GM19372 (cell line): ENCODE measurements around the gene CD226.
"Not testable (repeated sequence)": the region's sequence is repeated elsewhere in the genome, so short reads cannot be mapped to it uniquely, and the experiment has no call there.

Experiments used
- ATAC-seq: cut with Tn5 transposase; IDR thresholded peaks from one replicate; pipeline ENCODE4 v1.9.1; 2021; ENCODE audit warnings: mild to moderate bottlenecking, low read depth, moderate library complexity; ENCODE audit not compliant: unreplicated experiment

CD226 gene

DNA sequence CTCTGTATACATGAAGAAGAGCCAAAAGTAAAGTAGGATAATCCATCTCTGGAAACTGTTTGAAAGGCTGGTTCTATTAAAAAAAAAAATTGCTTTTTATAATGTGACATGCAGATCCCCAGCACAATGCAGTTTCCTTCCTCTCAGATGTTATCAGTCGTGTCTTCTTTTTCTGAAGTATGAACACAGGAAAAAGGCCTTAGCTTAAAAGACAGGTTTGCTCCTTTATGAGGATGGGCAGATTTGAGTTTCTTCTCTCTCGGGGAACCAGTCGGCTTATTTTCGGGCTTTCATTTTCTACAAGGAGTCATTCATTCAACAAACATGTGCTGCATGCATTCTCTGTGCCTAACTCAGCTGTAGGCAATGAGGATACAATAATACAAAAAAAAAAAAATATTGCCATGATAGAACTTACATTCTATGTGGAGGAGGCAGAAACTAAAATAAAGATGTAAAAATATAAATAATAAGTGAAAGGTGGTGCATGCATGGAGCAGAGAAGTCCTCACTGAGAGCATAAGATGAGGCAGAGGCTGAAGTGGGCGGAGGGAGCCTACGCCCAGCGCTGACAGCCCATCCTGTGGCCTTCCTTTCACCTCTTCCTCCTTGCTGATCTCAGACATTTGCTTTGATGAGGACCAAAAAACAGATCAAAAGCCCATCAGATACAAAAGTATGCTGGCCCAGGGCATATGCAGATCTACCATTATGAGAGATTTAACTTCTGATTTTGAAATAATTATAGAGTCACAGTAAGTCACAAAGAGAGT lies at the start of gene CD226:
Gene CD226, minus strand, starts transcription at position 513 of the 773 bp plus-strand sequence. Its CDS starts 467 bp downstream, at position 46.
- ATAC-seq, result peak; percentile 40

DNA sequence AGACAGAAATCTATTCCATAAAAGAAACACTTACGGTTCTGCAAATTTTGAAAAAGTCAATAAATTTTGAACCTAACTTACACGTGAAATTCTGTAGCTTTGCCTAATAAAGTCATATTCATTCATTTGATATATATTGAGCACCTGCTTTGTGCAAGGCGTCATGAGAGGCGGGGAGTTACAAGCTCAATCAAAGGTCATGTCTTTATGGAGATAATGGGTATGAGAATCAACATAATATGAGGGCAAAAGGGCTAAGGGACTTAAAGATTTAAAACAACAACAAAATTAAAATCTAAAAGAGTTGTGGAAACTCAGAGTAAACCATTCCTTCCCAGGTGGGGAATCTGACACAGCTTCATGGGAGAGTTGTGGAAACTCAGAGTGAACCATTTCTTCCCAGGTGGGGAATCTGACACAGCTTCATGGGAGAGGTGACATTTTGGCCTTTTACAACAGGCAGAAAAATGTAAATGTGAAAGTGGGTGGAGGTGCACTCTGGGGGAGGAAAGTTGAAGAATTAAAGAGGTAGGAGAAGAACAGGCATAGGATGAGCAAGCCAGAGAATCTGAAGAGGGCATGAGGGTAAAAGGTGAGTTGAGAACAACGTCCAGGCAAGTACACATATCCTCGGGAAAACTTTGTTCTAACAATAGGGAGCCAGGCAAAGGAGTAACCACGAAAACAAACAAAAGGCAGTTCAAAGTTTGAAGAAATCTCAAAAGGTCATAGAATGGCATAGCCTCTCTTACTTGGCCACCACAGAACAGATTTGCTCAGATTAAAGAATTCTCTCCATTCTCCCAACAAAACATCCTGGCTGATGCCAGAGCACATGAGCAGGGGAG lies 49.5 kb upstream of the CD226 start:
- ATAC-seq, result no peak

DNA sequence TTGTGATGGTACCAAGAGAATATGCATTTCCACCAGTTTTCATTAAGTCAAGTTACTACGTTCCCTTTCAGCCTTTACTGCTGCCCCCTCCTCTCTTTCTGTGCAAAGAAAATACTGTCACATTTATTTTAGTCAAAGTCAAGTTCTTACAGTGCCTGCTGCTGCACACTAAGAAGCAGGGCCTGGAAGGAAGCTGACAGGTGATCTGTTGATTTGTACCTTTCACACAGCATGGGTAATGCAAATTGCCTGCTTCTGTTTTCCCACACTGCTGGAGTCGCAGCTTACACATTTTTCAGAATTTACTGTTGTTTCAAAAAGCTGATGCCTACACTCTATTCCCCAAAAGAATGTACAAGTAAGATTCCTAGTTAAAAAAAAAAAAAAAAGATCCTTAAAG lies 48.7 kb upstream of the CD226 start:
- no peak for ATAC-seq

DNA sequence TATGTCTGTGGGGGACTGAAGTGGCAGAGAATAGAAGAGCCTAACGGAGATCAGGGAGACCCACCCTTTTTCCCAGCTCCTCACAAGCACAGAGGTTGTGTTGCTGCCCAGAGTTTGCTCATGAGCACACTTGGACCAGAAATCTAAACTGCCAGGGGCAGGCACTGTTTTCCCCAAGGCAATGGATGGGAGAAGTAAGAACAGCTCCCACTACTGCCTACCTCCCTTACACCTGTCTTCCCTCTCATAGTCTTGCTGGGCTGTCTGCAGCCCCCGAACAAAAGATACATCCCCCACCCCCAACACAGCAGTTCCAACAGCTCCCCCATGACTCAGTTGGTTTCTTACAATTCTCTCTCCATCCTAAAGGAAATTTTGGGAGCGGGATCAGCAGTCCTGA lies 48.1 kb upstream of the CD226 start:
- ATAC-seq, result no peak

DNA sequence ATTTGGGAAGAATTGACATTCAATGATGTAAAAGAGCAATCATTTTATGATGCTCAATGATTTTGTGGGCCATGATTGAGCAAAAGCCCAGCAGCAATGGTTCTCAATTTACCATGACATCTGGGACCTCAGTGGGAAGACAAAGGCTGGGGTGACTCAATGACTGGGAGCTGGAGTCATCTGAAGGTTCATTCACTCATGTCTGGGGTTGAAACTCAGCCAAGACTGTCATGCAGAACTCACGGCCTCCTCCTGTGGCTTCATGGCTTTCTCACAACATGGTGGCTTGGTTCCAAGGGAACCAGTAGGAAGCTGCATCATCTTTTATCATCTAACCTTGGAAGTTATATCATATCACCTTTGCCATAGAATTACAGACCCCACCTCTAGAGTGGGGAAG lies 45.1 kb upstream of the CD226 start:
- ATAC-seq, result no peak

DNA sequence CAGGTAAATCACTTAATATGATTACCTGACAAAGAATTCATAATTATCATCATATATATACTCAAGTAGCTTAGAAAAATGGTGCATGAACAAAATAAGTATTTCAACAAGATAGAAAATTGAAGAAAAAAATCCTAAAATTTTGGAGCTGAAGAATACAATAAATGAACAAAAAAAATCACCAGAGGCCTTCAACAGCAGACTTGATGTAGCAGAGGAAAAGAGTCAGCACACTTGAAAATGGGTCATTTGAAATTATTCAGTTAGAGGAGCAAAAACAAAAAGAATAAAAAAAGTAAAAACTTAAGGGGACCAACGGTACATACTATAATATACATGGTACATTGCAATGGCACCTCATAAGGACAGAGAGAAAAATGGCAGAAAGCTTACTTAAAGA lies 40.2 kb upstream of the CD226 start:
- no peak for ATAC-seq

DNA sequence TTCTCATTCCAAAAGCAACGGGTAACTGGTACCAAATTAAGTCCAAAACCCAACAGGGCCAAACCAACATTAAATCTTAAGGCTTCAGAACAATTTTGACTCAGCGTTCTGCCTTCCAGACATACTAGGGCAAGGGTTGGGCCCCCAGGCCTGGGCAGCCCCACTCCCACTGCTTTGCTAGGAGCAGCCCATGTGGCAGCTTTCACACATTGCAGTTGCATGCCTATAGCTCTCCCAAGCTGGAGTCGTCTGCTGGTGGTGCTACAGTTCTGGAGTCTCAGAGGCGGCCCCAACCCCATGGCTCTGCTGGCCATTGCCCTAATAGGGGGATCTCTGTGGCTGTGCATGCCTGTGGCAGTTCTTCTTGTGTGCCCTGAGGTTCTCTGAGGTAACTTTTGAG lies 37.6 kb upstream of the CD226 start:
- ATAC-seq, result no peak

DNA sequence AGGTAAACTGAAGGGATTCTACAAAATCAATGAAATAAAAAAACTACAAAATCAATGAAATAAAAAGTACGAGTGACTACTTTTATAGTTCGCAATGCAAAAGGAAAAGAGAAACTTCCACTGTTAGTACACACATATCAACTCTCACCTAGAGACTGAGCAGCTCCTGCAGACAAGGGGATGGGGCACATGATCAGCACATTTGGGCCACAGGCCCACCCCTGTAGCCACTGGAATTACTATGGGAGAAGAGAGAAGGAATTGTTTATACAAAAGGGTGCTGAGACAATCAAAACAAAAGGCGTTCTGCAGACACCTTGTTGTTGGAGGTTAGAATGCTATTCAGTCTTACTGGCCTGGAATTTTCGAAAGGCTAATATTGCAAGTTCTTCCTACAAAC lies 34.7 kb upstream of the CD226 start:
- no peak for ATAC-seq

DNA sequence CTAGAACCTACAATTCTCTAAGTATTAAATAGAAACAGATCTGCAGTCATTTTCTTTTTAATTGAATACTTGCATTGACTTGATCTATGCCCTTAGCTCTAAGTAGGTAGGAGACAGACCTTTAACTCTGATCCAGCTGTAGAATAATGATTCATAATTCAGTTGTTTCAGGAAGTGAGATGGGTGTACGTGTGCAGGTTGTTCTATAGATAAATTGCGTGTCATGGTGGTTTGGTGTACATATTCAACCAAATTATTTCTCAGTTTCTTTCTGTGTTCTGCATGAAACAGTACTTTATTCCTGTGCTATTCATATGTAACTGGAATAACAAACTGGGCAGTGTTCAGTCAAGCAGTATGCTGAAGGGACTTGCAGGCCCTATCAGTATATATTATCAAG lies 34.3 kb upstream of the CD226 start:
- ATAC-seq, result peak; percentile 52

DNA sequence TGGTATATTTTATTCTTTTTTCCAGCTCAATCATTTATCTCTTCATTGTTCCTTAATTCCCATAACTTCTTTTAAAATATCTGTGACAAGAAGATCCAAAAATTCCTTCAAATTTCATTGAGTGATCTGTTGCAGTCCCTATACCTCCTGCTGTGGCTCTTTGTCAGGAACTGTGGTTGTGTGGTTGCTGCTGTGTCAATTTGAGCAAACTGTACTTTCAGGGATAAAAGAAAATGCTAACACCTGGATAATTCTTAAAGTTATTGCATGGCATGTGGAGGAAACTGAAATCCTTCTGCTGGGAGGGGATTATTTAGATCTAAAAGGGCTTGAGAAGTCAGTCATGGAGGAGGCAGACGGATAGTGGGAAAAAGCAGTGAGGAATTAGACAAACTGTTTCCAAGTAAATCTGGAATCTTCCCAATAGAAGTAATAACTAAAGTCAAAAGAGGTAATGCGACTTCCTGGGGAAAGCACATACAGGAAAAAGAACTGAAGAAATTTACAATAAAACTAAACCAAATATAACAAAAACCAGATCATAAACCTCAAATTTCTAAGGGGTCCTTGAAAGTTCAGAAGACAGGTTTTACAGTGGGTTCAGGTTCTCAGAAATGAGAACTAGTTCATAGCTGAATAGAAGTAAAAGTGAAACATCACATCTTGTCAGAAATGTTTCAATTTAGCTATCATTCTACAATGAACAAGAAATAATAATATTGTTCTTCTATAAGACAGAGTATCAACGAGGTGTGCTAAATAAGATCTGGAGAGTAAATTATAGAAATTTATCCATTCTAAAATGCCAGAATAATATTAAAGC lies 33.5 kb upstream of the CD226 start:
- ATAC-seq, result no peak

DNA sequence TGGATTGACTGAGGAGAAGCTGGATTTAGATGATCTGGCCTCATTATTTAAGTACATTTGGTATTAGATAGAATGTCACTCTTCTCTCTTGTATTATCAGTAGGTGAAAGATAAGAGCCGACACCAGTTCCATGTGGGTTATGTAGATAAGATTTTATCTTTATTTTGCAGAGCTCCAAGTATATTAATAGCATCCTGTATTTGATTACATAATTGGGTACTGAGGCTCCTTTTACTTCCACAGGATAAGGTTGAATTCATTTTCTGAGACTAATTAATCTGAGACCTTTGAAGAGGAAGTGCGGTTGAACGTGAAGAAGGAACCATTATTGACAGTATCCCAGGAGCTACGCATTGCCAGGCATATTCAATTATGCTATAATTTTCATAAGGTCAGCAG lies 32.8 kb upstream of the CD226 start:
- no peak for ATAC-seq

DNA sequence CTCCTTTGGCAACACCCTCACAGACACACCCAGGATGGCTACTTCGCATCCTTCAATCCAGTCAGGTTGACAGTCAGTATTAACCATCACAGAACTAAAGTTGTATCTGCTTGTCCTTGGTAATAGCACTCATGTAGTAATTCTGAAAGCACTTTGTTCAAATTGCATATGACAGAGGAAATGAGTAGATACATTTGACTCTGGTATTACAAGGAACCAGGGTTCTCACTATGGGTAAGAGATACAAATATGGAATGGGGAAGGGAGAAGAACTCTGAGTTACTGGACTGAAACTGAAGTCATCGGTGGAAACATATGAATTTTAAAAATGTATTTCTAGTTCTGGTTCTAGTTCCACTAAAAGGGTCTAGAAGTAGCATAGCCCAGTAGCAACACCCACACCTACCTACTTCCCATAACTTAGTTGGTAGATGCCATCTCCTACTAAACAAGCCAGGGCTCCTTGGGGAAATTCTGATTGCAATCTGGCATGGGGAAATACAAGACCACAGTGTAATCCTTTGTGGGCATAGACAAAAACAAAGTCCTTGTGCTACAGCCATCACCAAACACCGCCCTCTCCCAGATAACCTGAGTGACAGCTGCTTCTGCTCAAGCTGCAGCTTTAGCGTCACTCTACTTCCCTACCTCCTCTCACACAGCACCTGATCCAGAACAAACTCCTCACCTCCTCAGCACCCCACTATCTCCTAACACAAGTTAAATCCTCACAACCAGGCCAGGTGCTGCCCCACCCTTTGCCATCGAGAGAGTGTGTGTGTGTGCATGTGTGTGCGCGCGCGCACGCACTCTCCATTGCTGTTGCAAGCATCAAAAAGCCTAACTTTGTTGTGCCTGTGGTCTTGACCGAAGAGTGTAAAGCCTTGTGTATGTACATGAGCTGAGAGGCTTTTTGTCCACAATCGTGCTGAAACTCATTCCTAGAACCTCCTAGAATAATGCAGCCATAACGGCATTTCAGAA lies 31.4 kb upstream of the CD226 start:
- ATAC-seq, result no peak

DNA sequence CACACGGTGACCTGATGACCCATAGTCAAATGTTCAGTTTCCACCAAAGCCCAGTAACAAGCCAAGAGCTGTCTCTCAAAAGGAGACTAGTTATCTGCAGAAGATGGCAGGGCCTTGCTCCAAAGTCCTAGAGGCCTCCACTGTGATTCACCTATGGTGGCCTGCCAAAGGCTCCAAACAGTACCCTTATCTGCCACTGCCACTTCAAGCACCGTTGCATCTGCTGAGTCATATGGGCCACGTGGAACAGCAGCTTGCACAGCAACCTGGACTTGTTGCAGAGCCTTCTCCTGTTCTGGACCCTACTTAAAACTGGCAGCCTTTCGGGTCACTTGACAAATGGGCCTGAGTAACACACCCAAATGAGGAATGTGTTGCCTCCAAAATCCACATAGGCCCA lies 27.6 kb upstream of the CD226 start:
- ATAC-seq, result not testable (repeated sequence)

DNA sequence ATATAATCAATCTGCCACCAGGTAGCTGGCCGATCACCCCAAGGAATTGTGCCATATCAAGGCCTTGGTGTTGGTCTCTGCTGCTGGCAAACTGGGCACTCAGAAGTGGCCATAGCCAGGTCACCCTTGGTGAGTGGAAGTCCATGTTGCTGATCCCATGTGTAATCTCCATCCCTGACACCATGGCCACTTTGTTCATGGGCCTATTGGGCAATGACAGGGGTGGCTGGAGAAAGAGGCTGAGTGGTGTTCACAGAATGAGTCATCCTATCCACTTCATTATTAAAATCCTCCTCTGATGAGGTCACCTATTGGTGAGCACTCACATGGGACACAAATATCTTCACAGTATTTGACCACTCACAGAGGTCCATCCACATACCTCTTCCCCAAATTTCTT lies 26.7 kb upstream of the CD226 start:
- no peak for ATAC-seq

DNA sequence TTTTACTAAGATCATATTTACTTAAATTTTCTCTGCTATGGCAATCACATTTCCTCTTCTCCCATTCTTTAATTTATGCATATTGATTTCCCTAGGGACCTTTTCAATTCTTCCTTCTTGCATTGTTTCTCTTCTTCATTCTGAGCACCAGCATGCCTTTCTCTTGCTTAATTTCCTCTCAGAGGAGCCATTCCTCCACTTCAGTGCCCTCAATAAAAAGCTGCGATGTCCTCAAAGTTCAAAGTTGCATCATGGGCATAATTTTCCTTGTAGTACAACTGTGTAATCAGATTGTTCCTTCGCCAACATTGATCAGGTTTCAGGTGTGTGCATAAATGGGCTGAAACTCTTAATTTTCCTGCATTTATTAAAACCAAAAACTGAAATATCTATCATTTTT lies 21.8 kb upstream of the CD226 start:
- no peak for ATAC-seq

DNA sequence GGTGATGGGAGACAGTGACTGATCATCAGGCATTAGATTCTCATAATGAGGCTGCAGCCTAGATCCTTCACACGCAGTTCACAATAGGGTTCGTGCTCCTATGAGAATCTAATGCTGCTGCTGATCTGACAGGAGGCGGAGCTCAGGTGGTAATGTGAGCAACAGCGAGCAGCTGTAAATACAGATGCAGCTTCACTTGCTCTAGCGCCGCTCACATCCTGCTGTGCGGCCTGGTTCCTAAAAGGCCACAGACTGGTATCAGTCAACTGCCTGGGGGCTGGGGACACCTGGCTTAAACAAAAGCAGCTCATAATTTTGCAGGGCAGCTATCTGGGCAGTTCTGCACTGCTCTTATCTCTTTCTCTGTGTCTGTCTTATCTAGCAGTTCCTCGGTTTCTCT lies 20.4 kb upstream of the CD226 start:
- ATAC-seq, result no peak

DNA sequence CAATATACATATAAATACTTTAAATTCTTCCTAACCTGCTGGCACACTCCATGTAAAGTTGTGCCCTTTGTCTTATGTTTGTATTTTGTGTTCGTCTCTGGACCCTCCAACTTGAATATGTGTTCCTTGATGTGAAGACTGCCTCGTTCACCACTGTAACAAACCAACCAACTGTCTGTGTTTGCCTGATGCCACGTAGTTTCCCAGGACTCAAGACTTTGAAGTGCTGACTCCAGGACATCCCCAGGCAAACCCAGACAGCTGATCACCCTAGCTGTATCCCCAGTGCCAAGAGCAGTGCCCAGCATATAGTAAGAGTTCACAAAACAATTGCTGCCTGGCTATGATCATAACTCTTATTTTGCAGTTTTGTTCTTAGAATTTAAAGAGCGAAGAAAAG lies 15.5 kb upstream of the CD226 start:
- ATAC-seq, result no peak

DNA sequence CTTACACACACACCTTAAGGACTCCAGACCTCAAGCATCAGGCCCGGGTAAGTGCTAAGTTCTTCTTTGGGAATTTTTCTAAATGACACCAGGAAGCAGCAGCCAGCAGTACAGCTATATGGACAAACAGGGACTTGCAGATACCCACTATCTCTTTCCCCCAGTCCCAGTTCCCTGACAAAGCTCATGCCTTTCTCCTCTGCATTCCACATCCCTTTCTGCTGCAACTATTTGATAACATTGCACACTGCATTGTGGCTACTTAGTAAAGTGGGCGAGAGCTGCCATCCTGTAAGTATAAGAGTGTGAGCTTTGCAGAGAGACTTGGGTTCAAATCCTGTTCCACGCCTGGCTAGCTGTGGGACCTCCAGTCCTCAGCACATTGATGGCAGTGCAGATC lies 14.0 kb upstream of the CD226 start:
- no peak for ATAC-seq

DNA sequence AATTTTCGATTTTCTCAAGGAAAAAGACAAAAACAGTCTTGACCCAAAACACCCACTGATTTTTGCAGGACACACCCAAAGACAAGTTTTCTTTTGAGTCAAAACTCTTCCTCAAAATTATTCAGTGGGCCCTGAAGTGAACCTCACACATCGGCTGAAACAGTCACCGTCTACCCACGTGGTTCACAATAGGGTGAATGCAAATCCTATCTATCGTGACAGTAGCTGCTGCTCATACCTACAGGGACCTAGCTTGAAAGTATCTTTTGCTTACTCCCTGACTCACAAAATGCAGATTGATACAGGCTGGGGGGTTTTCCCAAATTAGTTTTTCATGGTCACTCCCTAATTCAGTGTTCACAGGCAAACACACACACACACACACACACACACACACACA lies 10.7 kb upstream of the CD226 start:
- ATAC-seq, result peak; percentile 52

DNA sequence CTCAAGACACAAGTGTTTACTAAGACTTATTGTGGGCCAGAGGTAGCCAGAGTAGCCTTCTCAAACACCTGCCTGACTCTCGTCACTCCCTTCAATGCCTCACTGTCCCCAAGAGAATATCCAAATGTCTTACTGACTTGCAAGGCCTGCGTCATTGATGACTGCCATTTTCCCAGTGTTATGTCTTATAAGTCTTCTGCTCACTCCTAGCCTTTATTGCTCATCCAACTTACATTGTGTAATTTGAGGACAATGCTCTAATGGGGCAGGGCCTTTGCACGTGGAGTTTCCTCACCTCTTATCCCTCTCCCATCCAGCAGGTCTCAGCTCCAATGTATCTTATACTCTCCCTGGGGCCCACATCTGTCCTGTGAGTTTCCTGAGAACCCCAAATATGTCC lies 10.1 kb upstream of the CD226 start:
- ATAC-seq, result no peak
